Nephron (organoid): ENCODE data around the gene FDPS.
A peak's percentile ranks its signal among the peaks of the same experiment; 100 is the strongest.
"Not testable (repeated sequence)": the region's sequence is repeated elsewhere in the genome, so short reads cannot be mapped to it uniquely, and the experiment has no call there.

ENCODE experiments used
- H3K27ac Mint-ChIP-seq, 3 experiments: 2 replicates each; pipeline ENCODE4 v1.8.0; 2020; ENCODE audit warnings: mixed read lengths in 3 of 3, mild to moderate bottlenecking in 2 of 3, moderate library complexity in 1 of 3
- H3K27me3 Mint-ChIP-seq: 2 replicates; pipeline ENCODE4 v1.8.0; 2021; ENCODE audit warnings: low read depth, mild to moderate bottlenecking, moderate library complexity, mixed read lengths
- H3K36me3 Mint-ChIP-seq: 2 replicates; pipeline ENCODE4 v1.8.0; 2020; ENCODE audit warnings: low read depth, mixed read lengths
- H3K4me1 Mint-ChIP-seq: 2 replicates; pipeline ENCODE4 v1.8.0; 2020; ENCODE audit warnings: mixed read lengths
- H3K4me3 Mint-ChIP-seq, 3 experiments: 2 replicates each; pipeline ENCODE4 v1.8.0; 2020; ENCODE audit warnings: mild to moderate bottlenecking in 3 of 3, mixed read lengths in 3 of 3, moderate library complexity in 2 of 3
- H3K9me3 Mint-ChIP-seq: 2 replicates; pipeline ENCODE4 v1.8.0; 2020; ENCODE audit warnings: mixed read lengths
- CTCF ChIP-seq, 3 experiments: fragments of 200-600 bp; sonication (generic); IDR thresholded peaks; one replicate each; pipeline ENCODE4 v1.5.0; 2021; ENCODE audit warnings: antibody characterized with exemption in 3 of 3; ENCODE audit not compliant: unreplicated experiment in 3 of 3

The FDPS gene

GRCh38 chr1:155282488-155283091 is 26.1 kb upstream of the FDPS start:
- peaks cover 8% of the 10 kb centered on the region for H3K36me3 Mint-ChIP-seq
- no peaks in the 10 kb centered on the region for H3K9me3 Mint-ChIP-seq
- no peaks in the 10 kb centered on the region for H3K27me3 Mint-ChIP-seq

GRCh38 chr1:155284476-155284875 is 24.2 kb upstream of the FDPS start:
- H3K27me3 Mint-ChIP-seq, result no peaks in the 10 kb centered on the region
- H3K9me3 Mint-ChIP-seq, result no peaks in the 10 kb centered on the region
- H3K27ac Mint-ChIP-seq, result no peak overlapping the region
- no peak overlapping the region for H3K4me3 Mint-ChIP-seq
- H3K36me3 Mint-ChIP-seq, result peaks cover 8% of the 10 kb centered on the region
- no peak for TF ChIP-seq CTCF (IDR thresholded peaks at IDR 0.05; ENCODE audit: unreplicated experiment in 3 of 3)
- no peaks in the 10 kb centered on the region for H3K4me1 Mint-ChIP-seq

More at GRCh38 chr1:155282488-155283091, 26.1 kb upstream of the FDPS start:
- H3K4me1 Mint-ChIP-seq, result peaks cover 9% of the 10 kb centered on the region
- H3K27ac Mint-ChIP-seq, result no peak overlapping the region
- TF ChIP-seq CTCF (IDR thresholded peaks at IDR 0.05; ENCODE audit: unreplicated experiment in 3 of 3), result no peak
- H3K4me3 Mint-ChIP-seq, result peak overlapping the region in 1 of 3 experiments; percentile 52

GRCh38 chr1:155285063-155285462 is 23.6 kb upstream of the FDPS start:
- no peak for TF ChIP-seq CTCF (IDR thresholded peaks at IDR 0.05; ENCODE audit: unreplicated experiment in 3 of 3)
- H3K9me3 Mint-ChIP-seq, result no peaks in the 10 kb centered on the region
- H3K4me3 Mint-ChIP-seq, result no peak overlapping the region
- H3K27ac Mint-ChIP-seq, result no peak overlapping the region
- H3K4me1 Mint-ChIP-seq, result no peaks in the 10 kb centered on the region
- H3K36me3 Mint-ChIP-seq, result peaks cover 8% of the 10 kb centered on the region
- no peaks in the 10 kb centered on the region for H3K27me3 Mint-ChIP-seq

GRCh38 chr1:155285631-155286044 is 23.0 kb upstream of the FDPS start:
- TF ChIP-seq CTCF (IDR thresholded peaks at IDR 0.05; ENCODE audit: unreplicated experiment in 3 of 3), result no peak
- Mint-ChIP-seq H3K9me3 (no peaks in the 10 kb centered on the region), H3K27me3 (no peaks in the 10 kb centered on the region), H3K4me3 (no peak overlapping the region), H3K27ac (no peak overlapping the region), H3K36me3 (peaks cover 8% of the 10 kb centered on the region), H3K4me1 (no peaks in the 10 kb centered on the region)

GRCh38 chr1:155286544-155286943 is 22.1 kb upstream of the FDPS start:
- Mint-ChIP-seq H3K9me3 (no peaks in the 10 kb centered on the region), H3K27me3 (peaks cover 3% of the 10 kb centered on the region), H3K27ac (no peak overlapping the region), H3K36me3 (peaks cover 8% of the 10 kb centered on the region), H3K4me3 (no peak overlapping the region), H3K4me1 (no peaks in the 10 kb centered on the region)
- TF ChIP-seq CTCF (IDR thresholded peaks at IDR 0.05; ENCODE audit: unreplicated experiment in 3 of 3), result no peak

- Mint-ChIP-seq H3K4me1 (no peaks in the 10 kb centered on the region), H3K9me3 (no peaks in the 10 kb centered on the region), H3K4me3 (no peak overlapping the region), H3K27me3 (peaks cover 13% of the 10 kb centered on the region), H3K36me3 (no peaks in the 10 kb centered on the region), H3K27ac (no peak overlapping the region)
- no peak for TF ChIP-seq CTCF (IDR thresholded peaks at IDR 0.05; ENCODE audit: unreplicated experiment in 3 of 3)
These were observed 20.6 kb upstream of the FDPS start for GRCh38 chr1:155287987-155288543.

GRCh38 chr1:155291006-155291405 is 17.7 kb upstream of the FDPS start:
- H3K27me3 Mint-ChIP-seq, result peaks cover 36% of the 10 kb centered on the region
- not testable (repeated sequence) for H3K4me1 Mint-ChIP-seq, H3K9me3 Mint-ChIP-seq, H3K4me3 Mint-ChIP-seq, H3K27ac Mint-ChIP-seq, H3K36me3 Mint-ChIP-seq
